Testis (tissue), 3 donors: ENCODE results near the gene TMEM80. TPM values are rescaled to one million over a fixed set of nuclear protein-coding genes. Genes with fewer than 3 reads are reported as not detected.

Experiments
- DNase-seq: peaks from one replicate; pipeline ENCODE4 v3.0.0-alpha.2; 2019
- H3K27ac ChIP-seq, 2 donors: fragments of 200-600 bp; sonication (generic); one replicate each; pipeline ENCODE4 v1.5.1; 2019
- H3K27me3 ChIP-seq: fragments of 200-600 bp; sonication (generic); one replicate; pipeline ENCODE4 v1.5.1; 2019
- H3K36me3 ChIP-seq: fragments of 200-600 bp; sonication (generic); one replicate; pipeline ENCODE4 v1.5.1; 2017; ENCODE audit warnings: low read depth; ENCODE audit errors: missing control alignments
- H3K4me1 ChIP-seq: fragments of 200-600 bp; sonication (generic); one replicate; pipeline ENCODE4 v1.5.1; 2019
- H3K4me3 ChIP-seq, 2 donors: fragments of 200-600 bp; sonication (generic); one replicate each; pipeline ENCODE4 v1.5.1; 2017 to 2019
- H3K9me3 ChIP-seq: fragments of 200-600 bp; sonication (generic); one replicate; pipeline ENCODE4 v1.5.1; 2017
- POLR2A ChIP-seq: fragments of 450-650 bp; IDR thresholded peaks from one replicate; pipeline ENCODE4 v1.6.1; 2017; ENCODE audit warnings: antibody characterized with exemption, mild to moderate bottlenecking, moderate library complexity
- WGBS, 2 donors: methylation state at CpG; one replicate each; pipeline ENCODE4 v1.1.5; 2018; 5-methylcytosine and 5-hydroxymethylcytosine counted together
- intact Hi-C: fragments of 100-400 bp; cut with DNase I; formaldehyde crosslinking; loops from one replicate; pipeline ENCODE4 v1.15.1; 2023; ENCODE audit warnings: low total_unique reads
- polyA plus RNA-seq: library from polyadenylated mRNA; stranded (reverse); fragments of 350-450 nt; fragmentation: Illumina TruSeq; extraction: RNeasy Lipid Tissue Mini Kit (QIAGEN cat#74804); gene quantifications from one replicate; pipeline ENCODE4 v1.2.3, GENCODE V29; 2014; ENCODE audit warnings: low read depth, low replicate concordance; ENCODE audit not compliant: insufficient read depth
- total RNA-seq, 2 donors: library from RNA; depleted of rRNA; stranded (reverse); fragments of >200 nt; gene quantifications; one replicate each; pipeline ENCODE4 v1.2.3, GENCODE V29; 2016
- TF ChIP-seq, protein P1 (sequence below), 3 experiments: fragments of 450-650 bp in 2 of 3; fragments of 200-600 bp in 1 of 3; sonication (generic) in 1 of 3; IDR thresholded peaks; one replicate each; pipeline ENCODE4 v1.5.1; 2016 to 2019; ENCODE audit warnings: antibody characterized with exemption in 3 of 3, mild to moderate bottlenecking in 2 of 3, moderate library complexity in 1 of 3

TMEM80 gene
- total and polyA plus RNA-seq, 3 donors from 2014 or later = 38.9 to 74.5 (median 72.8) TPM

DNA sequence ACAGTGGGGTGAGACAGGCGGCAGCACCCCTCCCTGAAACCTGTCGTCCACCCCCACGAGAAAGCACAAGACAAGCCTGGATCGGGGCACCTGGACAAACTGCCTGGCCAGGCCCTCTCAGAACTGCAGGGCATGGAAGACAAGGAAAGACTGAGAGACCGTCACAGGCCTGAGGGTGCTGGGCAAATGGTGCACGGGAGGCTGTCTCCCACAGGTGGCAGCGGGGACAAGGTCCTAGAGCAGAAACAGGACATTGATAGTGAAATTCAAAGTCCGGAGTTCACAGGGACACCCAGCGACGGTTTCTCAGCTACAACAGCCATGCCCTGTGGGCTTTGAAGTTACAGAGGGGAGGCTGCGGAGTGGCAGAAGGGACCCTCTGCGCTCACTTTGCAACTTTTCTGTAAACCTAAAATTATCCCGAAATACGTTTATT is 37.9 kb upstream of the TMEM80 start:
- intact Hi-C loops = no loop called here
- Histone ChIP-seq H3K27ac (no peak overlapping the region), H3K9me3 (no peaks in the 10 kb centered on the region), H3K36me3 (no peaks in the 10 kb centered on the region), H3K4me3 (no peak overlapping the region), H3K27me3 (no peaks in the 10 kb centered on the region), H3K4me1 (peaks cover 2% of the 10 kb centered on the region)
- 87 to 90% methylated on average over 14 of the region's 14 CpGs for WGBS, 2 donors
- TF ChIP-seq, protein P1, sequence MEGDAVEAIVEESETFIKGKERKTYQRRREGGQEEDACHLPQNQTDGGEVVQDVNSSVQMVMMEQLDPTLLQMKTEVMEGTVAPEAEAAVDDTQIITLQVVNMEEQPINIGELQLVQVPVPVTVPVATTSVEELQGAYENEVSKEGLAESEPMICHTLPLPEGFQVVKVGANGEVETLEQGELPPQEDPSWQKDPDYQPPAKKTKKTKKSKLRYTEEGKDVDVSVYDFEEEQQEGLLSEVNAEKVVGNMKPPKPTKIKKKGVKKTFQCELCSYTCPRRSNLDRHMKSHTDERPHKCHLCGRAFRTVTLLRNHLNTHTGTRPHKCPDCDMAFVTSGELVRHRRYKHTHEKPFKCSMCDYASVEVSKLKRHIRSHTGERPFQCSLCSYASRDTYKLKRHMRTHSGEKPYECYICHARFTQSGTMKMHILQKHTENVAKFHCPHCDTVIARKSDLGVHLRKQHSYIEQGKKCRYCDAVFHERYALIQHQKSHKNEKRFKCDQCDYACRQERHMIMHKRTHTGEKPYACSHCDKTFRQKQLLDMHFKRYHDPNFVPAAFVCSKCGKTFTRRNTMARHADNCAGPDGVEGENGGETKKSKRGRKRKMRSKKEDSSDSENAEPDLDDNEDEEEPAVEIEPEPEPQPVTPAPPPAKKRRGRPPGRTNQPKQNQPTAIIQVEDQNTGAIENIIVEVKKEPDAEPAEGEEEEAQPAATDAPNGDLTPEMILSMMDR (IDR thresholded peaks at IDR 0.05) = no peak
- no peak for TF ChIP-seq POLR2A
- no peak for DNase-seq

DNA sequence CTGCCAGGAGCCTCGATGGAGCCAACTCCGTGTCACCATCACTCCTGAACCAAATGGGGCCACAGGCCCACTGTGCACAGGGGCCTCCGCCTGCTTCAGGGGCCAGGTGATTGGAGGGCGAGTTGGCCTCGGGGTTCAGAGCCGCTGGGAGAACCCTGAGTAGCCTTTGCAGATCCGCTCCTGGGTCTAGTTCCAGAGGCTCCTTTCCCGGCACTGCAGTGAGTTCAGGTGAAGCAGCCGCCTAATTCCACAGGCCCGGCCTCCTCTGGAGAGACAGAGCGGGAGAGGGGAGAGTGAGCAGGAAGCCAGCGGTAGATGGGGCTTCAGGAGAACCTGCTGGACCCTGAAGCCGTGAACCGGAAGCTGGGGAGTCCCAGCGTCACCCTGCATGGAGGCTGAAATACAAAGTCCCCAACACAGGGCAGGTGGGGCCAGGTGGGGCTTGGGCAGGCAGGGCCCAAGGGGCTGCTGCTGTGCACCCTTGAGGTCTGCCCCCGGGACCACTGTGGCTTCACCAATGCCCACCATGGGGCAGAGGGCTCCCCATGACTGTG is 36.0 kb upstream of the TMEM80 start:
- TF ChIP-seq, protein P1 (IDR thresholded peaks at IDR 0.05) = no peak
- no peak for TF ChIP-seq POLR2A
- WGBS, 2 donors = 85 to 93% methylated on average over 5 to 16 of the region's 16 CpGs
- Histone ChIP-seq H3K4me3 (no peak overlapping the region), H3K9me3 (no peaks in the 10 kb centered on the region), H3K4me1 (peaks cover 5% of the 10 kb centered on the region), H3K27ac (no peak overlapping the region), H3K27me3 (no peaks in the 10 kb centered on the region), H3K36me3 (no peaks in the 10 kb centered on the region)
- intact Hi-C loops = no loop called here
- DNase-seq = no peak

DNA sequence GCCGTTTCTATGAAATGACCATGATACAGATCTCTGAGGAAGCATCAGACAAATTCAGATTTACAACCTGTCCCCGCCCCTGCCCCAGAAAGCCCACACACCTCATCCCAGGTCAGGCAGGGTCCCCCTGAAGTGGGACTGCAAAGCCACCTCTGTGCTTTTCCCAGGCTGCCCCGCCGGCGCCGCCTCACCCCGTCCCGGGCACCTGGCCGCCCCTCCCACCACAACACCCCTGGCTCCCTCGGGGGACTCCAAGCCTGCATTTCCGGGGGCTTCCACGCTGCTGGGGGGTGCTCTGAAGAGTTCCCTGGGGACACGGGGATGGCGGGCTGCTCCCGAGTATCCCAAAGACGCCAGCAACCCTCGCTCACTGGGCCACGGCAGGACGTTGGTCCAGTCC is 35.3 kb upstream of the TMEM80 start:
- intact Hi-C loops = no loop called here
- no peak overlapping the region for H3K4me3 ChIP-seq
- H3K27me3 ChIP-seq = no peaks in the 10 kb centered on the region
- 92 to 95% methylated on average over 9 to 19 of the region's 19 CpGs for WGBS, 2 donors
- H3K36me3 ChIP-seq = no peaks in the 10 kb centered on the region
- no peaks in the 10 kb centered on the region for H3K9me3 ChIP-seq
- peaks cover 5% of the 10 kb centered on the region for H3K4me1 ChIP-seq
- H3K27ac ChIP-seq = no peak overlapping the region
- no peak for TF ChIP-seq POLR2A
- TF ChIP-seq, protein P1 (IDR thresholded peaks at IDR 0.05) = no peak
- DNase-seq = no peak

DNA sequence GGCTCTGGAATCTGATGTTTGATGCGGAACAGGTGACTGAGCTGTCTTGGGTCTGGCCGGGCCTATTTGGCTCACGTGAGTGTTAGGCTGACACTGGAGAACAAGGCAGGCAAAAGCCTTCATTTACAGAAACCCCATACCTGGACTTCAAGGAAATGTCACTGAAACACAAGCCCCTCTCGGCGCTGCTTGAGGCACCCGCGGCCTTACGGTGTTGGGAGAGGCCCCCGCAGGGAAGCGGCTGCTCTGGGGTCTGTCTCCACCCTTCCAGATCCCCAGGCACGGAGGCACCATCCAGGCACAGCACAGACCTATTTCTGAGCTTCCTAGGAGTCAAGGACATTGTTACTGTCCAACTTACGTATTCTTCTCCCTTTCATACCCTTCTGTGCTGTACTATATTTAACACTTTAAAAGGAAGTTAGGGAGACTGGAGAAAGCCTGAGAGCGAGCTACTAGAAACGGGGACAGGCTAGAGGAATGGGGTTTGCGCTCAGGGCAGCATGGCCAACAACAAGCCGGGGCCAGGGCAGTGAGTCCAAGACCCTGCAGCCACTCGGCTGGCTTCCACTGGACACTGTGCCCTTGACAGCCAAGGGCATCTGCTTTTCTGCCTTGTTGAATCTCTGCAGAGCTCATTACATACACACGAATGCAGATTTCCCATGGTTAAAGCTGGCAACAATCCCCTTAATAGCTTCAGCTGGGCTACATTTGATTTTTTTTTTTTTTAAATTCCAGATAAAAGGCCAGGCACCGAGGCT is 34.8 kb upstream of the TMEM80 start:
- no peak for TF ChIP-seq POLR2A
- TF ChIP-seq, protein P1 (IDR thresholded peaks at IDR 0.05) = no peak

More for the DNA sequence above, 34.8 kb upstream of the TMEM80 start:
- H3K27me3 ChIP-seq = no peaks in the 10 kb centered on the region
- WGBS, 2 donors = 72 to 82% methylated on average over 19 of the region's 19 CpGs
- H3K9me3 ChIP-seq = no peaks in the 10 kb centered on the region
- H3K4me1 ChIP-seq = peaks cover 10% of the 10 kb centered on the region
- intact Hi-C loops = no loop called here
- H3K36me3 ChIP-seq = no peaks in the 10 kb centered on the region
- DNase-seq = no peak
- H3K4me3 ChIP-seq = no peak overlapping the region
- H3K27ac ChIP-seq = no peak overlapping the region
